ENCODE results near the gene STK32A.

Gene STK32A
- long read RNA-seq, partial matches to known transcripts = 0 of 1 reads
- long read RNA-seq, other reads (novel, unspliced or antisense) = 1 of 1 reads

GRCh38 chr5:147234825-147235635 is at the start of gene STK32A:
Gene STK32A (plus strand): TSS chr5:147235026. CDS start chr5:147239635, 4,609 bp downstream.
- DNase-seq (ENCODE audit: low read depth in 1 of 2, low spot score in 1 of 2) = no peak

DNA sequence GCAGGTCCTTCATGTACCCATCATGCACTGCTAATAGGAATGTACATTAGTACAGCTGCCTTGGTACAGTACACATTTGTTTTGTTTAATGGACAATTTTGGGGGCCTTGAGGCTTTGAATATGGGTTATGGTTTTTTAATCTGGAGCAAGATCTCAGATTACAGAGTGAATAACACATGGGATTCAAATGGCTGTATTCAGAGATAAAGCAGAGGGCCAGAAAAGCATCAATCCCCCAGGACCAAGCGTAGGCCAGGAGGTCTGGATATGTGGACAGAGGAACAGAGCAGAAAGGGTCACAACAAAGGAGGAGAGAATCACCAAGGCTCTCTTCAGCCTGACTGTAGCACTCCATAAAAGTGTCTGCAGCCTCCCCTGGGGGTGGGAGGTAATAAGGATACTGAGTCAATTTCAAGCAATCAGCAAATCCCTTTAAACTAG is 47.7 kb upstream of the STK32A start:
- Histone ChIP-seq H3K27me3 (ENCODE audit: insufficient read depth, poor library complexity, severe bottlenecking) (peaks cover 2% of the 10 kb centered on the region), H3K27ac (replicated peaks) (no peak overlapping the region), H3K4me3 (replicated peaks; ENCODE audit: insufficient read depth, low read length) (no peak overlapping the region)
- no peak for TF ChIP-seq REST (IDR thresholded peaks at IDR 0.05; ENCODE audit: insufficient replicate concordance, low read depth)
- TF ChIP-seq POLR2AphosphoS5 (IDR thresholded peaks at IDR 0.05; ENCODE audit: low read depth) = no peak
- no peak for TF ChIP-seq SPI1 (IDR thresholded peaks at IDR 0.05; ENCODE audit: borderline replicate concordance, low read depth)
- no peak for TF ChIP-seq GABPA (IDR thresholded peaks at IDR 0.05; ENCODE audit: low read depth)
- no peak for TF ChIP-seq CTCF (IDR thresholded peaks at IDR 0.05; ENCODE audit: insufficient read depth, low read length)
- no peak for DNase-seq (ENCODE audit: low read depth in 1 of 2, low spot score in 1 of 2)

More at GRCh38 chr5:147234825-147235635, at the start of gene STK32A:
- Histone ChIP-seq H3K27ac (replicated peaks) (no peak within 1 kb of the TSS), H3K27me3 (ENCODE audit: insufficient read depth, poor library complexity, severe bottlenecking) (peaks cover 19% of the 10 kb centered on the region), H3K4me3 (replicated peaks; ENCODE audit: insufficient read depth, low read length) (no peak within 1 kb of the TSS)
- TF ChIP-seq GABPA (IDR thresholded peaks at IDR 0.05; ENCODE audit: low read depth) (no peak), REST (IDR thresholded peaks at IDR 0.05; ENCODE audit: insufficient replicate concordance, low read depth) (no peak), POLR2AphosphoS5 (IDR thresholded peaks at IDR 0.05; ENCODE audit: low read depth) (no peak), SPI1 (IDR thresholded peaks at IDR 0.05; ENCODE audit: borderline replicate concordance, low read depth) (no peak), CTCF (IDR thresholded peaks at IDR 0.05; ENCODE audit: insufficient read depth, low read length) (no peak)

GRCh38 chr5:147188200-147189108 is 46.4 kb upstream of the STK32A start:
- TF ChIP-seq GABPA (IDR thresholded peaks at IDR 0.05; ENCODE audit: low read depth) (no peak), REST (IDR thresholded peaks at IDR 0.05; ENCODE audit: insufficient replicate concordance, low read depth) (no peak), CTCF (IDR thresholded peaks at IDR 0.05; ENCODE audit: insufficient read depth, low read length) (peak; percentile 53), POLR2AphosphoS5 (IDR thresholded peaks at IDR 0.05; ENCODE audit: low read depth) (no peak), SPI1 (IDR thresholded peaks at IDR 0.05; ENCODE audit: borderline replicate concordance, low read depth) (no peak)
- Histone ChIP-seq H3K4me3 (replicated peaks; ENCODE audit: insufficient read depth, low read length) (no peak overlapping the region), H3K27me3 (ENCODE audit: insufficient read depth, poor library complexity, severe bottlenecking) (peaks cover 2% of the 10 kb centered on the region), H3K27ac (replicated peaks) (no peak overlapping the region)
- DNase-seq (ENCODE audit: low read depth in 1 of 2, low spot score in 1 of 2) = peak; percentile 35 to 47
